CD1c-positive myeloid dendritic cell (primary cell): ENCODE measurements around the gene ATP10A.

Source experiments
- DNase-seq: peaks from one replicate; pipeline ENCODE4 v3.0.0-alpha.2; 2016; ENCODE audit errors: extremely low spot score

ATP10A gene

DNA sequence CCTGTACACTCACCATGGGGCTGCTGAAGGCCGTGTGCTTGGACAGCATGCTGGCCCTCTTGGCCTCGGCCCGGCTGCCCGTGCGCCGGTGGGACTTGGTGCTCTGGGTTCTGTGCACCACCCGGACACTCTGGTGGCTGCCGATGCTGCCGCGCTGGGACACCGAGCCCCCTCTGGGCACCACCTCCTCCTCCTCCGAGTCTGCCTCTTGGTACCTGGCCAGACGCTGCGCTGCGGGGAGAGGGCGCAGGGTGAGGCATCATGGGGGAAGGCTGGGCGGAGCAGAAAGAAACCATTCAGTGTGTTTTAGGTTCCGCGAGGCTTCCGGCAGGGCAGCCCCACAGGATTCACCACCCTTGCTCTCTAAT lies 145.0 kb downstream of the ATP10A start:
- DNase-seq = no peak

- no peak for DNase-seq
Observed at GRCh38 chr15:25717457-25718168, 145.5 kb downstream of the ATP10A start.

DNA sequence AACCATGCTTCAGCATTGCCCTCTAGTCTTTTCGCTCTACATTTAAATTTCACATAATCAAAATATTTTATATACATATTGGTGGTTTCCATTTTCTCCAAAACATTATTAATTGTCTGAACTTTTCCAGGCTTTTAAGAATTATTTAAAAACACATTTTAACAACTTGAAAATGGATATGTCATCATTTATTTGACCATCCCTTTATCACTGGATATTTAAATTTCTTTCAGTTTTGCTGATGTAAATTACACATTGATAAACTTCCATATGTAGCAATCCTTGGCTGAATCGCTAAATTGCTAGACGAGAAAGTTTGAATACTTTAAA lies 146.0 kb downstream of the ATP10A start:
- no peak for DNase-seq

DNA sequence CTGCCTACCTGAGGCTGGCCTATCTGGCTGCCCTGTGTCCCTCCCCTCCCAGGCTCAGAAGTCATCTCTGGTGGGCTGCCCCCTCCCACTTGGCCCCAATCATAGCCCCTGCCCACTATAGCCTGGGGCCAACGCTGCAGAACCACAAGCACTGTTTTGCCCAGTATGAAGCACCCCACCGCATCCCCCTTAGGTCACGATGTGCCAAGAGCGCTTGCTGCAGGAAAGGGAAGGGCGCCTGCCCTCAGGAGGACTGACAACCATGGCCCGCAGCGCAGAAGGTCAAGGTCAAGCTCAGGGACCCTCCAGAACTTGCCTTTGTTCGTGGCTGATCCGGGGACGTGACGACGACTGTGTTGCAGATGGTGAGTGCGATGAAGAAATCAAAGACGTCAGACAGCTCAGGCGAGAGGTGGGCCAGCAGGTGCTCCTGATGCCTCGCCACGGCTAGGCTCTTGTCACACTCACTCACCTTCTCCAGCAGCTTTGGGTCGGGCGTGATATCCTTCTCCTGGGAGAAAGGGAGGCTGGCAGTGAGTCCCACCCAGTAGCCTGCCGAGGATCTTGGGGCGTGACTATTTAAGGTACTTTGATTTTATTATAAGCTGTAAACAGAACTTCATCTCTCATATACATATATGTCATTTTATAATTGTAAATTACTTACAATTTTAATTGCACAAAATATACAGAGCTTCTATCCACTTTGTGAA lies 146.6 kb downstream of the ATP10A start:
- no peak for DNase-seq

DNA sequence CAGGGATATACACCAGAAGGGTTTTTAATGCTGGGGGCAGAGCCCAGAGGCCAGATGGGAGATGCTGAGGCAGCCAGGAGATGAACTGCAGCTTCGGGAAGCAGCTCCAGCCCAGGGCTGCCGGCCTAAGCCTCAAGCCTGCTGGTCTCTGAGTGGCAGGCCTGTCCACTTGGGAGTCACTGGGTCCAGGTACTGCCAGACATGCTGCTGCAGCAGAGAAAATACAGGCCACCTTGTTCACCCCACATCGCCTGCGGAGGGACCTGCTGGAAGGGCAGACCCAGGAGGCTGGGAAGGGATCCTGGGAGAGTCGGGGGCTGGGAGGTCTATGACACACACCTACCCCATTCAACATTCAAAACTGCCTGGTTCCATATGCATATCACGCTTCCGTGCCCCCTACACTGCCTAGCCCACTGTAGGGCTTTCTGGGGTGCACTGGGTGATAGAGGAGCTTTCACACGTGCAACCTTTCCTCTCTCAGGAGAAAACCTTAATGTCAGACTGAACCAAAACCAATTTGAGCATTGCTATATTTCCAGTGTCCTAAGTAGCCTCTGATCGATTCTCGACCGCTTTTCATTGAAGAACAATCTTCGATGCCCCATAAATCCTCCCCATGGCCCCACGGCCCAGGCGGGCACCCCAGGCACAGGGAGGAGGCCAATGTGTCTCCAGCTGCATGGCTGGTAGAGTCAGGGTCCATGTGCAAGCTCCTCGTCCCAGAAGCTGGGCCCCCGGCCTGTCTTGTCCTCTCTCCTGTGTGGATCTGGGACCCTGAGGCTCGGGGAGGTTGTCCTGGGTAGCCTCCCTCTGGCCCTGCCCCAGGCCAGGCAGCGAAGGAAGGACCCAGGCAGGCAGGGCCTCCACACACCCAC lies 147.4 kb downstream of the ATP10A start:
- DNase-seq = no peak

DNA sequence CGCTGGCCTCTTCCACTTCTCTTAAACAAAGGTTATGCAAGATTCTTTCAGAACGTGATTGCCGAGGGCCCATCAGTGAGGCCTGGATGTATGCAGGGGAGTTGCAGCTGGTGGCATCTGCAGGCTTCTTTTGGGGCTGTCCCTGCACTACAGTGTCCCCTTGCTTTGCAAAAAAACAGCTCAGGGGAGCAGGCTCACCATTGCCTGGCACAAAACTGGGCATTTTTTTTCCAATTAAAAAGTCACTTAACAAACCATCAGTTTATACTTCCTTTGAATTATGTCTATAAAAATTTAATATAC lies 148.6 kb downstream of the ATP10A start:
- DNase-seq = no peak

- no peak for DNase-seq
Observed at GRCh38 chr15:25713736-25714537, 149.2 kb downstream of the ATP10A start.

DNA sequence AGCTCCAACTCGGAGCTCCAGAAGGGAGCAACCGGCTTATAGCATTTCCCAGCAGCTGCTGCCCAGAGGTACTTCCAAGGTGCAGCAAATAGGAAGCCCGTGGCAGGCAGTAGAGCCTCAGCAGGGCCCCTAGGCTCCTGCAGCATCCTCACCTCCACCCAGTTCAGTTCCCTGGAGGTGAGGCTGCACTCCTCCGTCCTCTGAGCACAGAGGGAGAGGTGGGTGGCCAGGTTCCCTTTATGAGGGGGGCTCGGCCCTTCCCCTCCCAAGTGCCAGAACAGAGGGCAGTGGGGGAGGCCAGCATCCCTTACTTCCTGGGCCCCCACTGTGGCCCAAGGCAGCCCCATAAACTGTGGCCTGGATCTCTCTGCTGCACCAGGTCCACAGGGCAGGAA lies 150.2 kb downstream of the ATP10A start:
- DNase-seq = no peak

DNA sequence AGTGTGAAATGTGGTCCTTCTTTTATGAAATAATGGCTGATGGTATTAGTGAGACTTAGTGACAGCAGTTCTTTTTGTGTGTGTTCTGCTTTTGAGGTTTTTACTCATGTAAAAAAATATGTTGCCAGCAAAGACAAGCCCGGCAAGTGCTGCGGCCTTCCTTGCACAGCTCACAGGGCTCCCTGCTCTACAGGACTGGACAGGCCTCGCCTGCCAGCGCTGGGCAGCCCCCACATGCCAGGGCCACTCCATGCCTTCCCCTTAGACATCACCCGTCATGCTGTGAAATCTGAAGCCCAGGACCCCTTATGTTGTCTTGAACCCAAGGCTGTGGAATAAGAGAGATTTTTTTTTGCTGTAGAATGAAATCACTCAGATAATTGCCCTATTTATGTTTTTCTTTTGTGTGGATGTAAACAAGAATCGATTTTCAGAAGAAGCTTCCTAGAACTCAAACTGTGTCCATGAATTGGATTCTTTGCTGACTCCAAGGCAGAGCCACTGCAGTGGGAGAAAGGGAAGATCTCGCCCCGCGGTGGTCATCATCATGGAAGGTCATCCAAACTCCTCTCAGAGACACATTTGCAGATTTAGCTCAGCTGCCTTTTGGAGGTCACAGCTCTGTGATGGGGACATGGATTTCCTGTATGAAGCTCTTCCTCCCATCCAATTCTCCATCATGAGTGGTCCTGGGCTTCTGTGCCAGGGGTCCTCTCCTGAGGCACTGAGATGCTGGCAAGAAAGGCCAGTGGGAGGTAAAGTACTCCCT lies 150.8 kb downstream of the ATP10A start:
- DNase-seq = no peak

DNA sequence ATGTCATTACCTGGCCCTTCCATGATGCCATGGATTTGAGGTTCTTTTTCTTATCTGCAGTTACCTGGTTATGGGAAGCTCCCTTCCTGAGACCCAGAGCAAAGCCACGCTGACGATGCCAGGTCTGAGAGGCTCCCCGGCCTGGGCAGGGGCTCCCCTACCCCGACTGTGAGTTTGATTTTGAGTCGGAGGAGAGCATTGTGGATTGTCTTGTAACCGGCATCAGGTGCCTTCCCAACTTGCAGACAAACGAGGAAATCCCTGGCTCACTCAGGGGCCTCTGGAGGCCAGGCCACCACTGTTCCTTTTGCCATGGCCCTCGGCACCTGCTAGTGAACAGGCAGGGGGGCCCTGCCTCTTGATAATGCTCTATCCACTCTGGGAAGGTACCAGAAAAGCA lies 151.4 kb downstream of the ATP10A start:
- DNase-seq = no peak

GRCh38 chr15:25711164-25711563 lies 152.0 kb downstream of the ATP10A start:
- DNase-seq = no peak

DNA sequence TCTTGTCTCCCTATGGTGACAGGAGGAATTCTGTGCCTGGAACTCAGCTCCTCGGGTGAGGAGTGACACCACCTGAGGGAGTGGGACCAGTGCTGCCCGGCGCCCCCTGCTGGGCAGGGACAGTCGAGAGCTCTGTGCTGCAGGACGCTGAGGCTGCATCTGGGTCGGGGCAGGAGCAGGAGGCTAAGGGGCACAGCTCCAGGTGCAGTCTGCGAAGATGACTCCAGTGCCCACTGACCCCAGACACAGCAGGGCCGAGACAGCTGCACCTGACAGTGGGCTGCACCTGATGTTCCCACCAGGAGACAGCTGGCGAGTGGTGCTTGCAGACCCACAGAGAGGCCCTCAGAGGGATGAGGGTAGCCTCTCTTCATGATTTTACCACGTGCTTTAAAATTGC lies 152.9 kb downstream of the ATP10A start:
- DNase-seq = peak; percentile 29

GRCh38 chr15:25709437-25710159 lies 153.5 kb downstream of the ATP10A start:
- no peak for DNase-seq

GRCh38 chr15:25708391-25708790 lies 154.7 kb downstream of the ATP10A start:
- DNase-seq = no peak

DNA sequence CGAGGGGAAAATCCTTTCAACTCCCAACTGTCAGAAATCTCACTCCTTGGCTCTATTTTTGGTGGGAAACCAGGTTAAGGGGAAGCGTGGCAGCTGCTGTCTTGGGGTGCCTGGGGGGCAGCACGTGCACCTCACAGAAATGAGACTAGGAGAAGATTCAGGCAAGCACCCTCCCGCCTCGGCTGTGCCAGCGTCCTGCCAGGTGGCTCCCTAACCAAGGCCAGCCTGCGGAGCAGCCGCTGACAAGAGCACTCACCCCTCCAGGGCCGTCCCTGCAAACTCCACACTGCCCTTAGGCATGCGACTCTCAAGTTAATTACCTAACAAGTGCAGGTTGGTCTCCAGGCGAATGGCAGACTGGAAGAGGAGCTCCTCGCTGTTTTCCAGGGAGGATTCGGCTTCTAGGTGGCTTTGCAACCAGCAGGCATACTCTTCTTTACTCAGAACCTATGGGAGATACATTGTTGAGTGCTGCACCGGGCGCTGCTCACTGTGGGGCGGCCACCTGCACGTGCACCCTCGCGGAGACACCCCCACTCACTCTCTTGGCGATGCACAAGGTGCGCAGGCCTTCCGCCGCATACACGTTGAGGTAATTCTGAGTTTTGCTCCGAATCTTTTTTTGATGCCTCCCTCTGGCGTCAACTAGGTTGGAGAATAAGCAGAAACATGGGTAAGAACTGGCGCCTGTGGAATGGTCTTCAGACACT lies 155.3 kb downstream of the ATP10A start:
- no peak for DNase-seq

- DNase-seq = no peak
Observed at GRCh38 chr15:25706176-25706955, 156.8 kb downstream of the ATP10A start.

DNA sequence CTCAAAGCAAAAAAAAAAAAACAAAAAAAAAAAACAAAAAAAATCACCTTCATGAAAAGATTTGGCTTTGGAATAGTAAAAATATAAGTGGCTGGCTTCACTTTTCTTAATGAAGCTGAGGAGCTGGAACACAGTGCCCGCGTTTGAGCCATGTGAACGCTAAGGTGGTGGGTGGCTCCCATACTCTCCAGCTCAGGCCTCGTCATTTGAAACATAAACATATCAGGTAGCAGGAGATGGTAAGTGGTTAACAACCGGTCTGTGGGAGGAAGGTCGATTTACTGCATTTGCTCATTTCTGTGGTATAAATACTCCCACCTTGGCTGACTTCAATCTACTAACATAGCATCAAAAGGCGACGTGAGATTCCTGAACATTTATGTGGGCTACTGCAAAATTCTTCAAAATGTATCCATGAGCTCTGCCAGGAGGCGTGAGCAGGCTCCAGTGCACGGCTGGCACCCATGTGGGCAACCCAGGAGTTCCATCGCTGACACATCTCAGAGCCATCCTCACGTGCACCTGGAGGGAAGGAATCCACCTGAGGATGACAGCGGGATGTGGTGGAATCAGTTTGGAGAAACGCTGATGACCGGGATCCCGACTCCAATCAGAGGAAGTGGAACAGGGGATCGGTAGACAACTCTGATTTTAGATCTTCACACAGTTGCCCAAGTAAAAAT lies 157.6 kb downstream of the ATP10A start:
- DNase-seq = no peak

DNA sequence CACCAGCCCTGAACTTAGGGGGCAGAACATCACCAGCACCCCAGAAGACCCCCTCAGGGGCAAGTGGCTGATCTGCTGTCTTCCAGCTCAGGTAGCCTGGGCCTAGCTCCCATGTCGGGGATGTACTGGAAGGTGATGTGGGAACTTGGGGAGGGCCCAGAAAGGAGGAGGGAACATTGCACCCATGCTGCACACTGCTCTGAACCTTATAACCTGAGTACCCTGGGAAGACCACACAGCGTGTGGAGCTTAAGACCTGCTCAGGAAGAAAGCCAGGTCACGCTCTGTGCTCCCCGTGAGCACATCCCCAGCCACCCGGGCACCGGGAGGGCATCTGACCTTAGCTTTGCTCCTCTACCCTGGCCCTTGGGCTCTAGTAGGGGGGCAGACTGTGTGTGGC lies 159.4 kb downstream of the ATP10A start:
- DNase-seq = no peak
